Aorta (tissue), 5 donors: ENCODE data around the gene NFATC4. TPM values are rescaled to one million over a fixed set of nuclear protein-coding genes. Genes with fewer than 3 reads are reported as not detected.
A peak's percentile ranks its signal among the peaks of the same experiment; 100 is the strongest.

Experiments
- ATAC-seq: fragments of 200-7000 bp; cut with Tn5 transposase; one replicate; pipeline ENCODE4 v1.9.1; 2022; ENCODE audit warnings: moderate library complexity; ENCODE audit not compliant: low FRiP score
- DNase-seq, 2 donors: peaks; one replicate each; pipeline ENCODE4 v3.0.0-alpha.2; 2020
- H3K27ac ChIP-seq, 2 donors: one replicate each; pipeline ENCODE4 v1.5.1; 2013; ENCODE audit warnings: low read length in 2 of 2, mild to moderate bottlenecking in 2 of 2, moderate library complexity in 2 of 2, control low read depth in 1 of 2, inconsistent platforms in 1 of 2, low read depth in 1 of 2
- H3K27me3 ChIP-seq, 2 donors: one replicate each; pipeline ENCODE4 v1.6.1; 2013; ENCODE audit warnings: control low read depth in 1 of 2, low read length in 1 of 2, mild to moderate bottlenecking in 1 of 2, moderate library complexity in 1 of 2; ENCODE audit not compliant: insufficient read depth in 2 of 2, control insufficient read depth in 1 of 2
- H3K36me3 ChIP-seq, 2 donors: one replicate each; pipeline ENCODE4 v1.6.1; 2013; ENCODE audit warnings: control low read depth in 1 of 2, low read length in 1 of 2, mild to moderate bottlenecking in 1 of 2; ENCODE audit not compliant: insufficient read depth in 2 of 2, control insufficient read depth in 1 of 2
- H3K4me1 ChIP-seq, 2 donors: one replicate each; pipeline ENCODE4 v1.6.1; 2013; ENCODE audit warnings: low read length in 2 of 2, control low read depth in 1 of 2, mild to moderate bottlenecking in 1 of 2, moderate library complexity in 1 of 2; ENCODE audit not compliant: insufficient read depth in 2 of 2, control insufficient read depth in 1 of 2
- H3K4me3 ChIP-seq, 2 donors: one replicate each; pipeline ENCODE4 v1.5.1; 2013; ENCODE audit warnings: low read length in 2 of 2, control low read depth in 1 of 2, mild to moderate bottlenecking in 1 of 2
- H3K9me3 ChIP-seq: one replicate; pipeline ENCODE4 v1.6.1; 2013; ENCODE audit warnings: mild to moderate bottlenecking, low read length; ENCODE audit not compliant: control insufficient read depth
- WGBS, 2 donors: extraction: QIAGEN DNeasy Blood & Tissue Kit; methylation state at CpG; one replicate each; pipeline ENCODE4 v1.1.7; 2013; 5-methylcytosine and 5-hydroxymethylcytosine counted together
- intact Hi-C, 2 donors: fragments of 100-400 bp; cut with DNase I; formaldehyde crosslinking; loops; one replicate each; pipeline versions ENCODE4 v1.14.2 to v1.15.0; 2022
- polyA plus RNA-seq, 2 donors: library from polyadenylated mRNA; stranded (reverse); fragments of 200-250 nt; gene quantifications; one replicate each; pipeline ENCODE4 v1.2.3, GENCODE V29; 2013
- total RNA-seq, 2 donors: library from RNA; stranded (reverse); fragmentation: NEBNext Ultra II Directional; extraction: Animal tissue kit (Norgen Biotek cat#: 25700); gene quantifications; one replicate each; pipeline ENCODE4 v1.2.1, GENCODE V29; 2021
- donor health status: healthy with polysubstance abuse.
- donor health status: Bipolar disorder and iron deficiency.
- donor health status: DM: no; HTN: no; CAD: no.
- donor health status: DM: no; HTN: no; CAD: no.
- donor health status: DM: yes; HTN: yes; CAD: no.

Gene NFATC4
- total and polyA plus RNA-seq, 4 donors: 23.0 to 572 (median 103) TPM

GRCh38 chr14:24422694-24423601 lies 55.0 kb downstream of the NFATC4 start:
- no peaks in the 10 kb centered on the region for H3K36me3 ChIP-seq
- WGBS, 2 donors: 79 to 84% methylated on average over 12 of the region's 12 CpGs
- intact Hi-C loops: no loop called here
- H3K27me3 ChIP-seq: no peaks in the 10 kb centered on the region
- H3K9me3 ChIP-seq: no peaks in the 10 kb centered on the region
- DNase-seq (peak in 1 of 2 donors; percentile 9), ATAC-seq (no peak)
- H3K4me3 ChIP-seq: no peak overlapping the region
- no peaks in the 10 kb centered on the region for H3K4me1 ChIP-seq
- no peak overlapping the region for H3K27ac ChIP-seq

DNA sequence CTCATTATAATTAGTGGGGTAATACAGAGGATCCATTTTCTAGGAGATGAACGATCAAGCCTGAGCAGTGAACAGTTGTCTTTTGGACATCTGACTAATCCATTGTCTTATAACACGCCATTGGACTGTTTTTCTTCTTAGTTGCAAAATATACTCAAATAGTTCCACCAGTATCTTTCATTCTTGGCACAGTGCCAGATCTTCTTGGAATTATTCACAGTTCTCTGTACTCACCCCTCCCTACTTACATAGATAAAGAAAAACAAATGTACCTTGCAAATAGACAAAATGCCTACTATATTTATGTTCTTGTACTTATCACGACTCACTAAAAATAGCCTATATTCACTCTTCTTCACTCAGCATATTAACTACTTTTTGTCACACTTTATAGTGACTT lies 57.7 kb downstream of the NFATC4 start:
- Histone ChIP-seq H3K27me3 (no peaks in the 10 kb centered on the region), H3K27ac (no peak overlapping the region), H3K36me3 (no peaks in the 10 kb centered on the region), H3K4me1 (no peaks in the 10 kb centered on the region), H3K4me3 (no peak overlapping the region), H3K9me3 (no peaks in the 10 kb centered on the region)
- intact Hi-C loops: no loop called here
- WGBS, 2 donors: 39 to 44% methylated on average over 3 of the region's 3 CpGs
- DNase-seq: no peak
- peak; percentile 26 for ATAC-seq

GRCh38 chr14:24426150-24426911 lies 58.3 kb downstream of the NFATC4 start:
- ATAC-seq: no peak
- DNase-seq: no peak
- Histone ChIP-seq H3K4me1 (no peaks in the 10 kb centered on the region), H3K36me3 (no peaks in the 10 kb centered on the region), H3K4me3 (no peak overlapping the region), H3K27me3 (no peaks in the 10 kb centered on the region), H3K27ac (no peak overlapping the region), H3K9me3 (no peaks in the 10 kb centered on the region)
- WGBS, 2 donors: 87 to 90% methylated on average over 2 of the region's 2 CpGs
- intact Hi-C loops: no loop called here

- ATAC-seq (no peak), DNase-seq (peak in 1 of 2 donors; percentile 43)
- H3K4me3 ChIP-seq: no peak overlapping the region
- no peaks in the 10 kb centered on the region for H3K9me3 ChIP-seq
- H3K27me3 ChIP-seq: no peaks in the 10 kb centered on the region
- intact Hi-C loops: no loop called here
- no peaks in the 10 kb centered on the region for H3K4me1 ChIP-seq
- 86 to 87% methylated on average over 8 of the region's 8 CpGs for WGBS, 2 donors
- no peaks in the 10 kb centered on the region for H3K36me3 ChIP-seq
- no peak overlapping the region for H3K27ac ChIP-seq
These were observed 59.0 kb downstream of the NFATC4 start for GRCh38 chr14:24426912-24427536.

GRCh38 chr14:24427537-24428508 lies 59.8 kb downstream of the NFATC4 start:
- no peak overlapping the region for H3K27ac ChIP-seq
- ATAC-seq: no peak

GRCh38 chr14:24428628-24429394 lies 60.8 kb downstream of the NFATC4 start:
- Histone ChIP-seq H3K27ac (peak overlapping the region; percentile 82 to 94), H3K36me3 (no peaks in the 10 kb centered on the region), H3K4me1 (no peaks in the 10 kb centered on the region), H3K27me3 (no peaks in the 10 kb centered on the region), H3K4me3 (no peak overlapping the region), H3K9me3 (no peaks in the 10 kb centered on the region)
- ATAC-seq (no peak), DNase-seq (peak in 1 of 2 donors; percentile 56)
- intact Hi-C loops: no loop called here
- WGBS, 2 donors: 89 to 91% methylated on average over 14 to 18 of the region's 18 CpGs

More at GRCh38 chr14:24427537-24428508, 59.8 kb downstream of the NFATC4 start:
- Histone ChIP-seq H3K4me1 (no peaks in the 10 kb centered on the region), H3K36me3 (no peaks in the 10 kb centered on the region), H3K4me3 (no peak overlapping the region), H3K9me3 (no peaks in the 10 kb centered on the region), H3K27me3 (no peaks in the 10 kb centered on the region)
- 88 to 89% methylated on average over 17 to 18 of the region's 18 CpGs for WGBS, 2 donors
- intact Hi-C loops: no loop called here
- peak in 1 of 2 donors; percentile 43 for DNase-seq
